CD14-positive monocyte (primary cell): Measurements from ENCODE around the gene PSRC1. TPM values are rescaled to one million over a fixed set of nuclear protein-coding genes. Genes with fewer than 3 reads are reported as not detected.

Experiments
- DNase-seq, 3 donors: peaks; one replicate each; pipeline ENCODE4 v3.0.0-alpha.2; 2011 to 2022
- H2AFZ ChIP-seq: 2 replicates; pipeline ENCODE4 v1.6.0; 2012; ENCODE audit warnings: mild to moderate bottlenecking, low read depth, low read length, inconsistent platforms; ENCODE audit not compliant: insufficient read depth, poor library complexity, severe bottlenecking
- H3K27ac ChIP-seq, 2 donors: 1 replicate in 1 of 2; 2 replicates in 1 of 2; pipeline ENCODE4 v1.5.1; 2012 to 2013; ENCODE audit warnings: low read length in 2 of 2, control low read depth in 1 of 2, inconsistent platforms in 1 of 2, low read depth in 1 of 2, mild to moderate bottlenecking in 1 of 2
- H3K27me3 ChIP-seq, 2 donors: one replicate each; pipeline versions ENCODE4 v1.6.0 to v1.6.1; 2011 to 2013; ENCODE audit warnings: low read length in 2 of 2; ENCODE audit not compliant: control insufficient read depth in 2 of 2, insufficient read depth in 2 of 2
- H3K36me3 ChIP-seq, 2 donors: replicated peaks in 1 of 2; 1 replicate in 1 of 2; 2 replicates in 1 of 2; pipeline versions ENCODE4 v1.5.1 to v1.6.1; 2012 to 2013; ENCODE audit warnings: low read length in 2 of 2, control low read depth in 1 of 2, inconsistent platforms in 1 of 2, mild to moderate bottlenecking in 1 of 2; ENCODE audit not compliant: insufficient read depth in 2 of 2, control insufficient read depth in 1 of 2
- H3K4me1 ChIP-seq, 2 donors: 1 replicate in 1 of 2; 2 replicates in 1 of 2; pipeline versions ENCODE4 v1.5.1 to v1.6.1; 2012 to 2013; ENCODE audit warnings: low read length in 2 of 2, control low read depth in 1 of 2, inconsistent platforms in 1 of 2, mild to moderate bottlenecking in 1 of 2, moderate library complexity in 1 of 2; ENCODE audit not compliant: insufficient read depth in 2 of 2, control insufficient read depth in 1 of 2
- H3K4me2 ChIP-seq: replicated peaks from 2 replicates; pipeline ENCODE3; 2012; ENCODE audit warnings: low read length, moderate library complexity, mild to moderate bottlenecking; ENCODE audit not compliant: poor library complexity, severe bottlenecking; ENCODE audit errors: extremely low read depth
- H3K4me3 ChIP-seq, 3 experiments: fragments of 200-600 bp in 1 of 3; sonication (generic) in 1 of 3; replicated peaks in 1 of 3; 1 replicate in 2 of 3; 2 replicates in 1 of 3; pipeline ENCODE4 v1.5.1; 2011 to 2013; ENCODE audit warnings: low read length in 3 of 3, mild to moderate bottlenecking in 3 of 3, control low read depth in 2 of 3, low read depth in 2 of 3, inconsistent platforms in 1 of 3, moderate library complexity in 1 of 3
- H3K79me2 ChIP-seq: 2 replicates; pipeline ENCODE4 v1.6.0; 2012; ENCODE audit warnings: mild to moderate bottlenecking, control low read depth, inconsistent platforms, low read length, moderate library complexity; ENCODE audit not compliant: insufficient read depth
- H3K9ac ChIP-seq: 2 replicates; pipeline ENCODE4 v1.6.0; 2017; ENCODE audit warnings: low read length, mild to moderate bottlenecking; ENCODE audit not compliant: insufficient read depth, poor library complexity, severe bottlenecking
- H3K9me3 ChIP-seq, 2 donors: replicated peaks in 1 of 2; 1 replicate in 1 of 2; 2 replicates in 1 of 2; pipeline versions ENCODE4 v1.5.1 to v1.6.1; 2012 to 2013; ENCODE audit warnings: low read length in 2 of 2, control low read depth in 1 of 2; ENCODE audit not compliant: control insufficient read depth in 1 of 2, insufficient read depth in 1 of 2
- H4K20me1 ChIP-seq: 2 replicates; pipeline ENCODE4 v1.6.0; 2012; ENCODE audit warnings: mild to moderate bottlenecking, low read length, control low read depth, moderate library complexity; ENCODE audit not compliant: insufficient read depth
- H3K27ac Mint-ChIP-seq, 7 donors: one replicate each; pipeline ENCODE4 v1.8.0; 2020; ENCODE audit warnings: mild to moderate bottlenecking in 7 of 7, mixed read lengths in 7 of 7, moderate library complexity in 6 of 7, inconsistent platforms in 2 of 7
- H3K27me3 Mint-ChIP-seq, 3 donors: one replicate each; pipeline ENCODE4 v1.8.0; 2021 to 2022; ENCODE audit warnings: low read depth in 3 of 3, mild to moderate bottlenecking in 3 of 3, mixed read lengths in 3 of 3, moderate library complexity in 3 of 3, inconsistent platforms in 1 of 3
- H3K36me3 Mint-ChIP-seq, 2 donors: one replicate each; pipeline ENCODE4 v1.8.0; 2020; ENCODE audit warnings: mixed read lengths in 2 of 2, inconsistent platforms in 1 of 2, mild to moderate bottlenecking in 1 of 2
- H3K4me1 Mint-ChIP-seq: one replicate; pipeline ENCODE4 v1.8.0; 2020; ENCODE audit warnings: mild to moderate bottlenecking, mixed read lengths
- H3K4me3 Mint-ChIP-seq, 2 donors: one replicate each; pipeline ENCODE4 v1.8.0; 2020; ENCODE audit warnings: mild to moderate bottlenecking in 2 of 2, mixed read lengths in 2 of 2, moderate library complexity in 1 of 2
- H3K9me3 Mint-ChIP-seq, 7 donors: one replicate each; pipeline ENCODE4 v1.8.0; 2020 to 2022; ENCODE audit warnings: mixed read lengths in 7 of 7, mild to moderate bottlenecking in 6 of 7, moderate library complexity in 6 of 7, inconsistent platforms in 2 of 7
- CTCF ChIP-seq: fragments of 200-600 bp; IDR thresholded peaks from one replicate; pipeline ENCODE4 v1.8.0; 2022; ENCODE audit warnings: antibody characterized with exemption, mild to moderate bottlenecking
- WGBS: methylation state at CpG from one replicate; pipeline ENCODE4 v1.1.5; 2013; ENCODE audit warnings: missing lambda C conversion rate; ENCODE audit not compliant: insufficient coverage; 5-methylcytosine and 5-hydroxymethylcytosine counted together
- intact Hi-C, 2 donors: fragments of 100-400 bp; cut with micrococcal nuclease; formaldehyde crosslinking; loops; one replicate each; pipeline versions ENCODE4 v1.15.0 to v1.15.1; 2023
- polyA plus RNA-seq, 3 donors: library from polyadenylated mRNA; depleted of rRNA in 1 of 3; unstranded in 2 of 3; stranded (reverse) in 1 of 3; fragments of 300-500 nt in 2 of 3; fragments of >200 nt in 1 of 3; fragmentation: Illumina TruSeq in 2 of 3; gene quantifications; 1 replicate in 2 of 3; 2 replicates in 1 of 3; pipeline ENCODE4 v1.2.3, GENCODE V29; 2012 to 2021

PSRC1 gene
- polyA plus RNA-seq, 3 donors: 5.8 to 25.5 (median 7.1) TPM

DNA sequence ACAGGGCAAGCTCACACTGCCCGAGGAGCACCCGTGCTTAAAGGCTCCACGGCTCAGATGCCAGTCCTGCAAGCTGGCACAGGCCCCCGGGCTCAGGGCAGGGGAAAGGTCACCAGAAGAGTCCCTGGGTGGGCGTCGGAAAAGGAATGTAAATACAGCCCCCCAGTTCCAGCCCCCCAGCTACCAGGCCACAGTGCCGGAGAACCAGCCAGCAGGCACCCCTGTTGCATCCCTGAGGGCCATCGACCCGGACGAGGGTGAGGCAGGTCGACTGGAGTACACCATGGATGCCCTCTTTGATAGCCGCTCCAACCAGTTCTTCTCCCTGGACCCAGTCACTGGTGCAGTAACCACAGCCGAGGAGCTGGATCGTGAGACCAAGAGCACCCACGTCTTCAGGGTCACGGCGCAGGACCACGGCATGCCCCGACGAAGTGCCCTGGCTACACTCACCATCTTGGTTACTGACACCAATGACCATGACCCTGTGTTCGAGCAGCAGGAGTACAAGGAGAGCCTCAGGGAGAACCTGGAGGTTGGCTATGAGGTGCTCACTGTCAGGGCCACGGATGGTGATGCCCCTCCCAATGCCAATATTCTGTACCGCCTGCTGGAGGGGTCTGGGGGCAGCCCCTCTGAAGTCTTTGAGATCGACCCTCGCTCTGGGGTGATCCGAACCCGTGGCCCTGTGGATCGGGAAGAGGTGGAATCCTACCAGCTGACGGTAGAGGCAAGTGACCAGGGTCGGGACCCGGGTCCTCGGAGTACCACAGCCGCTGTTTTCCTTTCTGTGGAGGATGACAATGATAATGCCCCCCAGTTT is 32.3 kb downstream of the PSRC1 start:
- no peak for DNase-seq
- no peaks in the 10 kb centered on the region for H3K36me3 Mint-ChIP-seq
- peak overlapping the region in 1 of 3 experiments; percentile 69 for H3K4me3 ChIP-seq
- H3K36me3 ChIP-seq: no peaks in the 10 kb centered on the region
- H3K27ac Mint-ChIP-seq: no peak overlapping the region
- no peak overlapping the region for H3K27ac ChIP-seq
- peak overlapping the region; percentile 75 to 81 for H3K4me3 Mint-ChIP-seq
- peaks cover 4 to 31% of the 10 kb centered on the region in 2 donors for H3K27me3 ChIP-seq
- H2AFZ ChIP-seq: no peak overlapping the region
- H3K27me3 Mint-ChIP-seq: peaks cover 20 to 54% (median 34%) of the 10 kb centered on the region in 3 donors
- H3K4me2 ChIP-seq: peak overlapping the region; percentile 78
- peak overlapping the region; percentile 43 for H3K9ac ChIP-seq
- TF ChIP-seq CTCF: no peak
- no peaks in the 10 kb centered on the region for H3K9me3 ChIP-seq
- 97% methylated on average over 33 of the region's 33 CpGs for WGBS
- intact Hi-C loops: no loop called here
- no peaks in the 10 kb centered on the region for H4K20me1 ChIP-seq
- H3K4me1 ChIP-seq: peaks cover 8 to 13% of the 10 kb centered on the region in 2 donors
- H3K4me1 Mint-ChIP-seq: peaks cover 8% of the 10 kb centered on the region
- no peaks in the 10 kb centered on the region for H3K79me2 ChIP-seq
- H3K9me3 Mint-ChIP-seq: peaks cover 0 to 11% (median 0%) of the 10 kb centered on the region in 7 donors

GRCh38 chr1:109249654-109250401 is 33.1 kb downstream of the PSRC1 start:
- Histone ChIP-seq H3K4me1 (peaks cover 8 to 13% of the 10 kb centered on the region in 2 donors), H3K27ac (no peak overlapping the region), H3K9ac (peak overlapping the region; percentile 43), H3K9me3 (no peaks in the 10 kb centered on the region), H3K4me3 (peak overlapping the region in 2 of 3 experiments; percentile 10 to 69), H4K20me1 (no peaks in the 10 kb centered on the region), H3K79me2 (no peaks in the 10 kb centered on the region), H3K36me3 (no peaks in the 10 kb centered on the region), H3K4me2 (peak overlapping the region; percentile 78), H3K27me3 (peaks cover 4 to 29% of the 10 kb centered on the region in 2 donors), H2AFZ (peak overlapping the region; percentile 61)
- WGBS: 3% methylated on average over 80 of the region's 80 CpGs
- Mint-ChIP-seq H3K27ac (no peak overlapping the region), H3K9me3 (peaks cover 0 to 11% (median 0%) of the 10 kb centered on the region in 7 donors), H3K27me3 (peaks cover 21 to 48% (median 36%) of the 10 kb centered on the region in 3 donors), H3K36me3 (no peaks in the 10 kb centered on the region), H3K4me3 (peak overlapping the region; percentile 75 to 81), H3K4me1 (peaks cover 8% of the 10 kb centered on the region)
- no peak for TF ChIP-seq CTCF
- no peak for DNase-seq
- intact Hi-C loops: no loop called here
